Hindlimb muscle (tissue), 1 donor: Measurements from ENCODE around the gene VIL1. TPM values are rescaled to one million over a fixed set of nuclear protein-coding genes. Genes with fewer than 3 reads are reported as not detected.

Experiments
- DNase-seq: peaks from one replicate; pipeline ENCODE4 v3.0.0-alpha.2; 2013
- polyA plus RNA-seq: library from polyadenylated mRNA; unstranded; fragments of 120-200 nt; gene quantifications from one replicate; pipeline ENCODE4 v1.2.1, GENCODE V29; 2013; ENCODE audit not compliant: insufficient read length

The VIL1 gene
- polyA plus RNA-seq, result 0.09 TPM

DNA sequence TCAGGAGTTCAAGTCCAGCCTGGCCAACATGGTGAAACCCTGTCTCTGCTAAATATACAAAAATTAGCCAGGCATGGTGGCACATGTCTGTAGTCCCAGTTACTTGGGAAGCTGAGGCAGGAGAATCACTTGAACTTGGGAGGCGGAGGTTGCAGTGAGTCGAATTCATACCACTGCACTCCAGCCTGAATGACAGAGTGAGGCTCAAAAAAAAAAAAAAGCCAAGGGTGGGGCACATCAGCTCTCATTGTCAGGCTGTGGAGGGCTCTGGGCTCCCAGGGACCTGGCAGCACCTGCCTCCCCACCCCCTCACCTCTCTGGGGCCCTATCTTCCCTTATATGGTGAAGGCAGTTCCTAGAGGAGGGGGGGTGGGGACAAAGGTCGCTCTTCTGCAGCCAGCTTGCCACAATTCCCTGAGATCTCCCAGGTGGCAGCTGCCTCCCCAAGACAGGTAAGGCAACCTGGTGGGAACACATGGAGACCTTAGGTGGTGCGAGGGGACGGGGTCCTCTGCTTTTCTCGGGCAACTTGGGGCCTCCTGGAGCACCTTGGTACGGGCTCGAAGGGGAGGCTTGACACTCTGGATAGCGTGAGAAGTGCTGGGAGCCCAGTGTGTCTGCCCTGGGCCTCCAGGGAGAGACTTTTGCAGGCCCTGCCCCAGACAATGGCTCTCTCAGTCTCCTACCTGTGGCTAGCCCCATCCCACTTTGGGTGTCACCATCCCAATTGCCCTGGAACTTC is at the start of gene VIL1:
TSS of gene VIL1 (plus strand) at position 407 of the 742 bp plus-strand sequence. CDS start 4,656 bp downstream, outside the sequence.
- DNase-seq, result no peak

DNA sequence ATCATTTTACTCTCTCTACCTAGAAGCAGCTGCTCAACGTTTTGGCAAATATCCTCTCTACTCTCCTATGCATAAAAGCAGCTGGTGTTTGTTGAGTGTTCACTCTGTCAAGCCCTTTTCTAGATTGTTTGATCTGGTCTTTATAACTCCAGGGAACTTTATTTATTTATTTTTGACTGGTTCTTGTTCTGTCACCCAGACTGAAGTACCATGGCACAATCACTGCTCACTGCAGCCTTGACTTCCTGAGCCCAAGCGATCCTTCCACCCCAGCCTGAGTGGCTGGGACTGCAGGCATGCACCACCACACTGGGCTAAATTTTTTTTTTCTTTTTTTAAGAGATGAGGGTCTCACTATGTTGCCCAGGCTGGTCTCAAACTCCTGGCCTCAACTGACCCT is 49.6 kb upstream of the VIL1 start:
- DNase-seq, result no peak

DNA sequence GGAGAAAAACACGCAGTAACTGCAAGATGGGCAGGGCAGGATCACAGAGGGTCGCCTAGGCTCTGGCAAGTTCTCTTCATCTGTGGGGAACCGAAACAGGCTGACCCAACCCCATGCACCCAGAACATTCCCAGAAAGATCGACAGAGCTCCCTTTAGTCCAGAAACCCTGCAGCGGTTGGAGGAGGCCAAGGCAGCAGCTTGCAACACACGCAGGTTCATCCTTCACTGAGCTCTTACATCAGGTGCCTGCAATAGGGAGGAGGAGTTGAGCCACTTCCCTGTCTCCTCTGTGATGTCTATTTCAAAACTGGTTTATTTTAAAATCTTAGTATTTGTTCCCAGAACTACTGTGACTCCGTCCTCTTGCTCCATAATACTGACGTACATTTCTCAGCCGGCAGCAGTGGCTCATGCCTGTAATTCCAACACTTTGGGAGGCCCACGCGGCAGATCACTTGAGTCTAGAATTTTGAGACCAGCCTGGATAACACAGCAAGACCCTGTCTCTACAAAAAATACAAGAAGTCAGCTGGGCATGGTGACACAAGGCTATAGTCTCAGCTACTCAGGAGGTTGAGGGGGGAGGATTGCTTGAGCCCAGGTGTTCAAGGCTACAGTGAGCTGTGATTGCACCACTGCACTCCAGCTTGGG is 48.4 kb upstream of the VIL1 start:
- DNase-seq, result no peak

DNA sequence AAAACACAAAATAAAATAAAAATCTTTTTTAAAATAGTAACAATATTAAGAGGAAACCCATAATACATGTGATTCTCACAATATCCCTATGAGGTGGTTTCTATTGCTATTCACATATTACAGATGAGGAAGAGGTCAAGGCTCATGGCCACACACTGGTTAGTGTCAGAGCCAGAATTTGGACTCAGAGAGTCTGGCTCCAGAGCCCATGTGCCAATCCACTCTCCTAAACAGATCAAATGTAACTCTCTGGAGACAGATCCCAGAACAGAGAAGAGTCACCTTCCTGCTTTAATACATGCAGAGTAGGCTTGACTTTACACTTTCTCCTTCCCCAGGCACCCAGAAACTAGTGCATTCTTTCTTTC is 47.0 kb upstream of the VIL1 start:
- DNase-seq, result no peak

DNA sequence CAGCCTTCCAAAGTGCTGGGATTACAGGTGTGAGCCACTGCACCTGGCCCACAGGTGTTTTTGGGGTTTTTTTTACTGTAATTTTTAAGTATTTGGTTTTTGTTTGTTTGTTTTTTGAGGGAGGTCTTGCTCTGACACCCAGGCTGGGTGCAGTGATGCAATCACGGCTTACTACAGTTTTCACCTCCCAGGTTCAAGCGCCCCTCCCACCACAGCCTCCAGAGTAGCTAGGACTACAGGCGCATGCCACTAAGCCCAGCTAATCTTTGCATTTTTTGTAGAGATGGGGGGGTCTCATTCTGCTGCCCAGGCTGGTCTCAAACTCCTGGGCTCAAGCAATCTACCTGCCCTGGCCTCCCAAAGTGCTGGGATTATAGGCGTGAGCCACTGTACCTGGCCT is 44.1 kb upstream of the VIL1 start:
- DNase-seq, result no peak

DNA sequence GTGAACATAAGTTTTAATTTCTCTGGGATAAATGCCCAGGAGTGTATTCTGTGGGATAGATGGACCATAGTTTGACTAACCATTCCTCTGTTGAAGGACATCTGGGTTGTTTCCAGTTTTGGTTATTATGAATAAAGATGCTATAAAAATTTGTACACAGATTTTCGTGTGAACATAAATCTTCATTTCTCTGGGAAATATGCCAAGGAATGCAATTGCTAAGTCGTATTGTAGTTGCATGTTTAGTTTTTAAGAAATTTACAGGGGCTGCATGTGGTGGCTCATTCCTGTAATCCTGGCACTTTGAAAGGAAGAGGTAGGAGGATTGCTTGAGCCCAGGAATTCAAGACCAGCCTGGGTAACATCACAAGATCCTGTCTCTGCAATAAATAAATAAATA is 43.7 kb upstream of the VIL1 start:
- no peak for DNase-seq

DNA sequence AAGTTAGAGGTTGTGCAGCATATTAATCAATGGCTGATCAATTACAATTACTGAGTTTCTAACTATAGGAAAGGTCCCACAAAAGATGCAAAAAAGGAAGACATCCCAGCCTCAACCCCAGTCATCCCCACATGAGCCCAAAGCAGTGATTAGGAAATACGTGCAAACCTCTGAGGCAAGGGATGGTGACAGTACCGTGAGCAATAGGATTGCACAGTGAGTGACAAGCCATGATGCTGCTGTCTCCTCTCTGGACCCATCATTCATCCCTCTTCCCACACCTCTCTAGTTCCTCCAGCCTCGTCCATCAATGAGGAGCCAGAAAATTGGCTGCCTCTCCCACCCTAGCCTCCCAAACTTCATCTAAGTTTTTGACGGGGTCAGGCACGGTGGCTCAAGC is 40.9 kb upstream of the VIL1 start:
- no peak for DNase-seq

DNA sequence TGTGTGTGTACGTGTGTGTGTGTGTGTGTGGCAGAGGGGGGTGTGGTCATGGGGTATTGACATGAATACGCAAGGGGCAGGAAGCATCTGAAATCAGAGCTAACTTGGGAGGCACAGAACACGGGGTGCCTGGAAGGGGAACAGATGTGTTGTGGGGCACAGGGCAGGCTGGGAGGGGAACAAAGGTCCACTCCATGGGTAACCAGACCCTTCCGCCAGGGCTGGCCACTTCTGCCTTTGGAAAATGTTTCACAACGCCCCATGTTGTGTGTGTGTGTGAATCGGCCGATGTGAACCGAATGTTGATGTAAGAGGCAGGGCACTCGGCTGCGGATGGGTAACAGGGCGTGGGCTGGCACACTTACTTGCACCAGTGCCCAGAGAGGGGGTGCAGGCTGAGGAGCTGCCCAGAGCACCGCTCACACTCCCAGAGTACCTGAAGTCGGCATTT is 37.0 kb upstream of the VIL1 start, which contains the start of gene SLC11A1:
TSS of gene SLC11A1 (plus strand) at position 358 of the 451 bp plus-strand sequence. CDS start 96 bp downstream, outside the sequence.
- DNase-seq, result no peak

DNA sequence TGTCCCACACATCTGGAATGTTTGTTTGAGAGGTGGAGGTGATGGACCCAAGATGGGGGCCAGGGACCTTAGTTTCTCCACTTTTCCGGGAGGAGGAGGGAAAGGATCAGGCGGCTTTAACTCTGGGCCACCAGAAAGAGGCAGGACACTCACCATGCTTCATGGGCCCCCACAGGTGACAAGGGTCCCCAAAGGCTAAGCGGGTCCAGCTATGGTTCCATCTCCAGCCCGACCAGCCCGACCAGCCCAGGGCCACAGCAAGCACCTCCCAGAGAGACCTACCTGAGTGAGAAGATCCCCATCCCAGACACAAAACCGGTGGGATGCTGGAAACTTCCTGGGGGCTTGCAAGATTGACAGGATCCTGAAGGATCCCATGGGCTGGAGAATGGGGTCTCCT is 36.1 kb upstream of the VIL1 start:
- no peak for DNase-seq

DNA sequence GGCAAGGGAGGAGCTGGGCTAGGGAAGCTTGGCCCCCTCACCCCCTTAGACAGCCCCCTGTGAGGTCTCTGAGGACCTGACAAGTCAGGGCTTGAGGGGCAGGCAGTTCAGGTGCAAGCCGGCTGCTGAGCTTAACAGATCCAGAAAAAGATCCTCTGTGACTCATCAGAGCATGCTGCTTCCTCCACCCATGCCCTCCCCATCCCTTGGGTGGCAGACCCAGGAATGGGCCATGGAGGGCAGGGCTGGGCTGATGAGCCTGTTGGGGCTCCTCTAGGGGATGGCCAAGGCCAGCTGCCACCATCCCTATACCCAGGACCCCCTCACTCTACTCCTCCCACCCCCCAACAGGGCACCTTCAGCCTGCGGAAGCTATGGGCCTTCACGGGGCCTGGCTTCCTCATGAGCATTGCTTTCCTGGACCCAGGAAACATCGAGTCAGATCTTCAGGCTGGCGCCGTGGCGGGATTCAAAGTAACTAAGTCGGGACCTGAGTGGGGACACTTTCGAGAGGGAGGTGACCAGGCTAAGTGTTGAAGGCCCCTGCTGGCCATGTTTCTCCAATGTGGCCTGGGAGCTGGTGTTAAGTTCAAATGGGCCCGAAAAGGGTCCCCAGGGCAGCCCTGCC is 34.9 kb upstream of the VIL1 start:
- DNase-seq, result no peak

DNA sequence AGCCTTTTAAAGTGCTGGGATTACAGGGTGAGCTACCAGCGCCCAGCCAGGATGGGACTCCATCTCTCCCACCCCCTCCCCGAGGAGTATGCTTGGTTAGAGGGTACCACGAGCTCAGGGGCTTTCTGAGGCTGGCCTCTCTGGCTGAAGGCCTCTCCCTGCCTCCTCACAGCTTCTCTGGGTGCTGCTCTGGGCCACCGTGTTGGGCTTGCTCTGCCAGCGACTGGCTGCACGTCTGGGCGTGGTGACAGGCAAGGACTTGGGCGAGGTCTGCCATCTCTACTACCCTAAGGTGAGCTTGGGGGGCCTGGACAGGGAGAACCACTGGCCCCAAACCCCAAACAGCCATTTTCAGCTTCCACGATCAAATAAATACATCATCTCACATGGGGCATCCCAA is 33.9 kb upstream of the VIL1 start:
- no peak for DNase-seq

DNA sequence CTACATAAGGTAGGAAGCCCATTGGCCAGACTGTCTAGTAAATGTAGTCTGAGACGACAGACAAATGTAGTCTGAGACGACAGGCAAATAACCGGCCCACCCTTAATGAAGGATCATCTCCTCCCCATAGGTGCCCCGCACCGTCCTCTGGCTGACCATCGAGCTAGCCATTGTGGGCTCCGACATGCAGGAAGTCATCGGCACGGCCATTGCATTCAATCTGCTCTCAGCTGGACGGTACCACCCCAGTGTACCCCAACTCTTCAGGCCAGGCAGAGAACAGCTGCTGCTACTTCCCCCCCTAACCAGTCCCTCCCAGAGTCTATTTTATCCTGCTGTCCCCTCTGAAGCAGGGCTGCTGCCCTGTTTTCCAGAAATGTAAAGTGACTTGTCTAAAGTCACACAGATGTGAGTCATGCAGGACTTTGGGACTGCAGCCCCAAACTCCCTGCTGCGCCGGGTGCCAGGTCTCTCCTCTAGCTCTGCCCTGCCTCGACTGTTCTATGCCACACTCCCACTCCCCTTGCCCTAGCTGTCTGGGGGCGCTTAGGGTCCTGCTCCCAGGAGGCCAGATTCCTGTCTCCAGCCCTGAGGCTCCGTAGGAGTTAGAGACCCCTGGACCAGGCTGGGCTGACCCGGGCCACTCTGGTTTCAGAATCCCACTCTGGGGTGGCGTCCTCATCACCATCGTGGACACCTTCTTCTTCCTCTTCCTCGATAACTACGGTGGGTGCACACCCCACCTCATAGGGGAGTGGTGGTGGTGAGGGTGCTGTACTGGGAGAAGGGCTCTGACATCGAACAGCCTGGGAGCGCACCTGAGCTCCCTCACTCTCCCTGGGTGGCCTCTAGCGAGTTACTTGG is 32.2 kb upstream of the VIL1 start:
- DNase-seq, result no peak

DNA sequence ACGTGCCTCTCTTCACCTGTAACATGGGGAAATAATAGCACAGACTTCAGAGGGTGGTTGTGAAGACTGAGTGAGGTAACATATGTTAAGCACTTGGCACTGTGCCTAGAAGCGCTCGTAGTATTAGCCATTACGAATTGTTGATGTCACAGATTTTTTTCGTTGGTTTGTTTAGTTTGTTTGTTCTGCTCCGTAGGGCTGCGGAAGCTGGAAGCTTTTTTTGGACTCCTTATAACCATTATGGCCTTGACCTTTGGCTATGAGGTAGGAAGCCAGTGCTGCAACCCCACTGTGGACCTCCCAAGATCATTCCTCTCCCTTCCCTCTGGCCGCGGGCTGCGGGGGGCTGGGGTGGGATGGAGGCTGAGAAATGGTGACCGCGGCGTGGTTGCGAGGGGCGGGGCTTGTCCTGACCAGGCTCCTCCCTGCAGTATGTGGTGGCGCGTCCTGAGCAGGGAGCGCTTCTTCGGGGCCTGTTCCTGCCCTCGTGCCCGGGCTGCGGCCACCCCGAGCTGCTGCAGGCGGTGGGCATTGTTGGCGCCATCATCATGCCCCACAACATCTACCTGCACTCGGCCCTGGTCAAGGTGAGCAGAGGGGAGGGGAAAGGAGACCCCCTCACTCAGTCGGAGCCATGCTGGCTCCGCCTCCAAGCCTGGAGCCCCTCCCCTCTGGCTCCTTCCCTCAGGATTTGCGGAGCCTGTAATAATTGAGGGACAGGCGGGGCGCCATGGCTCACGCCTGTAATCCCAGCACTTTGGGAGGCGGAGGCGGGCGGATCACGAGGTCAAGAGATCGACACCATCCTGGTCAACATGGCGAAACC is 31.3 kb upstream of the VIL1 start:
- no peak for DNase-seq

DNA sequence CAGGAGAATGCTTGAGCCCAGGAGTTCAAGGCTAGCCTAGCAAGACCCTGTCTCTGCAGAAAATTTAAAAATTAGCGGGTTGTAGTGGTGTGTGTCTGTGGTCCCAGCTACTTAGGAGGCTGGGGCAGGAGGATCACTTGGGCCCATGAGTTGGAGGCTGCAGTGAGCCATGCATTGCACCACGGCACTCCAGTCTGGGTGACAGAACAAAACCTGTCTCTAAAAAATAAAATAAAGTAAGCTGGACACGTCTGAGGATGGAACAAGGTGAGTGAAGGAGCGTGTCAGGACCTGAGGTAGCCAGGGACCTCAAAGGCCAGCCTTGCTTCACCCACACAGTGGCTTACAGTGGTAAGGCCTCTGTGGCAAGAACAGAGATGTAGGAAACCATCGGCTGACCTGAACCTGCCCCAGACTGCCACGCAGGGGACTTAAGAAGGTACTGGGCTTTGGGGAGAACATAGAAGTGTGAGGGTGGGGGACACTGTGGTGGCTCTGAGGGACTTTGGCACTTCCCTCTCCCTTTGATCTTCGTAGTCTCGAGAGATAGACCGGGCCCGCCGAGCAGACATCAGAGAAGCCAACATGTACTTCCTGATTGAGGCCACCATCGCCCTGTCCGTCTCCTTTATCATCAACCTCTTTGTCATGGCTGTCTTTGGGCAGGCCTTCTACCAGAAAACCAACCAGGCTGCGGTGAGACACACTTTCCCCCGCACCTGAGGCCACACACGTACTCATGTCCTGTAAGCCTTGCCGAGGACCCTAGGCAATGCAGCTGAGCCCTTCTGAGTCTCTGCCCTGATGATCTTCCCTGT is 29.4 kb upstream of the VIL1 start:
- no peak for DNase-seq

DNA sequence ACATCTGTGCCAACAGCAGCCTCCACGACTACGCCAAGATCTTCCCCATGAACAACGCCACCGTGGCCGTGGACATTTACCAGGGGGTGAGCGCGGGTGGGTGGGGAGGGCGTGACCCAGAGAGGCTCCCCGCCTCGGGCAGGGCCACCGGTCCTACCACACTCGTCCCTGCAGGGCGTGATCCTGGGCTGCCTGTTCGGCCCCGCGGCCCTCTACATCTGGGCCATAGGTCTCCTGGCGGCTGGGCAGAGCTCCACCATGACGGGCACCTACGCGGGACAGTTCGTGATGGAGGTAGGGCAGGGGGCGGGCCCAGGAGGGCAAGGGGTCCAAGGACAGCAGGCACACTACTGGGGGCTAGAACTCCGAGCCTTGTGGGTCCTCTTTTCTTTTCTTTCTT is 27.7 kb upstream of the VIL1 start:
- DNase-seq, result no peak

DNA sequence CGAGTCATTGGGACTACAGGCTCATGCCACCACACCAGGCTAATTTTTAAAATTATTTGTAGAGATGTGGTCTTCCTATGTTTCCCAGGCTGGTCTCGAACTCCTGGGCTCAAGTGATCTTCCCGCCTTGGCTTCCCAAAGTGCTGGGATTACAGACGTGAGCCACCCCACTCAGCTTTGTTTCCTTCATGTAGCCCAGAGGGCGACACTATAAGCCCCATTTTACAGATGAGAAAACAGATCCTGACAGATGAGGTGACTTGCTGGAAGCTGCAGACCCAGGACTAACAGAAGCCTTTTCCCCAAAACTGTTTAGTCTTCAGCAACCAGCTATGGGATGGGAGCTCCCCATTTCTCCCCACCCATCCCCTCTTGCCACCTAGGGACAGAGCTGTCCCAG is 26.5 kb upstream of the VIL1 start:
- no peak for DNase-seq

DNA sequence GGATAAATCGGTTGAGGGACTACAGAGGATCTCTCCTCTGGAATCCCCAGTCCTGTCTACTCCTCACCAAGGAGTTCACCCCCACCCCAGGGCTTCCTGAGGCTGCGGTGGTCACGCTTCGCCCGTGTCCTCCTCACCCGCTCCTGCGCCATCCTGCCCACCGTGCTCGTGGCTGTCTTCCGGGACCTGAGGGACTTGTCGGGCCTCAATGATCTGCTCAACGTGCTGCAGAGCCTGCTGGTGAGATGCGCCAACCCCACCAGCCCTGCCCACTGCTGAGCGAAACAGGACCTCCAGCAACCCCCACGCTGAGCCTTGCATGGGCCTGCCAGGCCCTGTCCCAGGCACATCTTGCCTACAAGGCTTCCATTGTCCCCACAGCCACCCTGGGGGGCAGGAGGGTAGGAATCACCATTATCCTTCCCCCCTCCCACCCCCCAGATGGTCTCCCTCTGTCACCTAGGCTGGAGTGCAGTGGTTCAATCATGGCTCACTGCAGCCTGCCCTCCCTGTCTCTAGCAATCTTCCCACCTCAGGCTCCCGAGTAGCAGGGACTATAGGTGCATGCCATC is 25.9 kb upstream of the VIL1 start:
- no peak for DNase-seq

DNA sequence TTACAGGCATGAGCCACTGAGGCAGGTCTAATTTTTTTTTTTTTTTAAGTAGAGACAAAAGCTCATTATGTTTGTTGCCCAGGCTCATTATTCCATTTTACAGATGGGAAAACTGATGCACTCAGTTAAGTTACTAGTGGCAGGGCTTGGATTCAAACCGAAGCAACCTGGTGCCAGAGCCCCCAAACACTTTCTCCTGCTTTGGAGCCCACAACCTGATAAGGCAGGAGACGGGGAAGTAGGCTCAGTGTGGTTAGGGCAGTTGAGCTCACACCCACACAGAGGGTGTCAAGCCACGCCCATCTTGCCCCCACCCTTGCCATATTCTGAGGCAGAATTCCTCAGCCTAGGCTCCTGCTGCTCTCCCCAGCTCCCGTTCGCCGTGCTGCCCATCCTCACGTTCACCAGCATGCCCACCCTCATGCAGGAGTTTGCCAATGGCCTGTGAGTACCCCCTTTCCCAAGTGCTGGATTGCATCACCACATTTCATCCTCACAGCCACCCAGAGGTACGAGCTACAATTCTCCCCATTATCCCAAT is 25.1 kb upstream of the VIL1 start:
- no peak for DNase-seq

DNA sequence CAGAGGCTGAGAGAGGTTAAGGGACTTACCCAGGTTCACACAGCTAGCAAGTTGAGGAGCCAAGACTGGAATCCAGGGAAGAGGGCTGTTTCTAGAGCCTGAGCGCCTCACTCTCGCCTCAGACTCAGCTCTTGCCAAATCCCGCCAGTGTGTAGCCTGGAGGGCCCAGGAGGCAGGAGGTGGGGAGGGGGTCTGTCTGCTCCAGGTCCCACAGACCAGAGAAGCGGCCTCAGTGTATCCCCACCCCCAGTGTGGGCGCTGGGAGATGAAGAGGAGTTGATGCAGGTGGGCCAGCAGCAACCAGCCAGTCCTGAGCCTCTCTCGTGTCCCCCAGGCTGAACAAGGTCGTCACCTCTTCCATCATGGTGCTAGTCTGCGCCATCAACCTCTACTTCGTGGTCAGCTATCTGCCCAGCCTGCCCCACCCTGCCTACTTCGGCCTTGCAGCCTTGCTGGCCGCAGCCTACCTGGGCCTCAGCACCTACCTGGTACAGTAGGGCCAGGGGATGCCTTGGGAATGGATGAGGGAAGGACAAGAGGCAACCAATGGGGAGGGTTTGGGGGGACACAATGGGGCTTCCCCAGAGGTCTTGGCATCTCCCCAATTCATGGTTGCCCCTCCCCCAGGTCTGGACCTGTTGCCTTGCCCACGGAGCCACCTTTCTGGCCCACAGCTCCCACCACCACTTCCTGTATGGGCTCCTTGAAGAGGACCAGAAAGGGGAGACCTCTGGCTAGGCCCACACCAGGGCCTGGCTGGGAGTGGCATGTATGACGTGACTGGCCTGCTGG is 24.4 kb upstream of the VIL1 start:
- DNase-seq, result no peak

DNA sequence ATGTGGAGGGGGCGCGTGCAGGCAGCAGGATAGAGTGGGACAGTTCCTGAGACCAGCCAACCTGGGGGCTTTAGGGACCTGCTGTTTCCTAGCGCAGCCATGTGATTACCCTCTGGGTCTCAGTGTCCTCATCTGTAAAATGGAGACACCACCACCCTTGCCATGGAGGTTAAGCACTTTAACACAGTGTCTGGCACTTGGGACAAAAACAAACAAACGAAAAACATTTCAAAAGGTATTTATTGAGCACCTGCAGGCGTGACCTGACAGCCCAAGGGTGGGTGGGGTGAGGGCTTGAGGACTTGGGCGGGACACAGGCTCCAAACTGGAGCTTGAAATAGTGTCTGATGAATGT is 23.9 kb upstream of the VIL1 start:
- no peak for DNase-seq
